ENCODE data around the gene MYCBP2.

MYCBP2 gene

DNA sequence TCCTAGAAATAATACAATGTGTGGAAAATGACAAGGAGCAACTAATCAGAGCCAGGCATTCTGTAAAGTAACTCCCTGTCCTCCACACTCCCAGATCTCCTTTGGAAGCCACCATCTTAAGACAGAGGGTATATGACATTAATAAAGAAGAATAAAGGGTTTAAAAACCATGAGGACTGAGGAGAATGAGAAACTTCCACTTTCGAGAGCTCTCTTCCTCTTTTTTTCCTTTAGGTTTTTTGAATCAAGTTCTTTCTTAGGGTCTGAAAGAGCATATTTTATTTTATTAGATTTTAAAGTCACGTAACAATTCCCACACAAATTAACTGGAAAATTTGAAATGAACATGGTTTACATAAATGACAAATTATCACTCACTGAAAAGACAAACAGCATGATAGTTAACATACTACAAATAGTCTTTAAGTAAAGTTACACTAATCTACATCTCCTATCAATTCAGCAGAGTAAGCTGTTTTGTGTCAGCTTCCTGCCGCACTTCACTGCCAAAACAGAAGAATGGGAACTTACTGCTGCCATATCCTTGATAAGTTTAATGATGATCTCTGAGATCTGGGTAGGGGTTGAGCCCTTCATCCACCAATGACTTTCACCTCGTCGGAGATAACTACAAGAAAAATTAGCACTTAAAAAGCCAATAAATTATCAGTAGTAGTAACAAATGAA is 261.3 kb downstream of the MYCBP2 start:
- DNase-seq, result no peak

DNA sequence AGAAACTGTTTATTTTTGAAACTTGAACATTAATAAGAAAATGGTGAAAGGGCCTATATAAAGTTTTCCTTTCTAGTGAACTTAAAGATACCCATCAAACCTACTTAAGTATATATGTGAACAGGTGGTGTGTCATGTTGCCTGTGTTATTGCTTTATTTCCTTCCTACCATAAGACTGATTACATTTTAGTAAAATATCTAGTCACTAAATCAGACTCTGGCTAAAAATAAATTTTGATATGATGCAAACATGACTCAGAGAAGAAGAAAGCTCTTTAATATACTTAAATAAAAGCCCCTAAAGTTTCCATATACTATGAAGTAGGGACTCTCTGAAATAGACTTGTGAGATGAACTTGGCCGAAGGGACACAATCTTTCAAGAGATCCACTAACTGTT is 264.8 kb downstream of the MYCBP2 start:
- DNase-seq, result no peak

DNA sequence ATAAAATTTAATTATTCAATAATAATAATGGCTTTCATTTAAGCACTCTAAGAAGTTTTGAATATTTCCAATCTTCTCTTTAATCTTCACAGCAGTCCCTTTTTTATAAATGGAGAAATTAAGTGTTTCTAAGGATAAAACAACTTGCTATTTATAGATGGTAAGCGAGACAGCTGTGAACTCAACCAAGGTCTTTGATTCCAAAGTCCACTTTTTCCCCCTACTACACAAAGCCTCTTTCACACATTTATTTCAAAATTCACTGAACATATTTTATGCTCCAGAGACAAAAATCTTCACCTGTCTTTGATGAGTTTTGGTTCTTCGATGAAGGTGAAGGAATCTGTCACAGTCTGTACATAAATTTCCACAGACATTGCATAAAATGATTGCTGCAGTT is 265.5 kb downstream of the MYCBP2 start:
- no peak for DNase-seq

DNA sequence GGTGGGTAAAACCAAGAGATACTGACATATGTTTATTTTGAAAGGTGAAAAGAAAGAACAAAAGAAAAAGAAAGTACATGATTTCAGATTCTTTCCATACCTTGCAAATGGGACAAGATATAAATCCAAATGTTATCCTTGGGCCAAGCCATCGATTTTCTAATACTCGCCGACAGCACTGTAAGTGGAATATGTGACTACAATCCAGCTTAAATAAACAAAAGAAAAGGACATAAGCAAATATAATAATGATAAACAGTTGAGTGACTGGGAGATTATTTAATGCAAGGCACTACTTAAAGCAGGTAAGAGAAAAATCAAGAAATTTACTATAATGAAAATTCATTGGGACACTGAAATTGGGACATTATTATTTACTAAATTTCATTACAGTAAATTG is 270.0 kb downstream of the MYCBP2 start:
- DNase-seq, result no peak

DNA sequence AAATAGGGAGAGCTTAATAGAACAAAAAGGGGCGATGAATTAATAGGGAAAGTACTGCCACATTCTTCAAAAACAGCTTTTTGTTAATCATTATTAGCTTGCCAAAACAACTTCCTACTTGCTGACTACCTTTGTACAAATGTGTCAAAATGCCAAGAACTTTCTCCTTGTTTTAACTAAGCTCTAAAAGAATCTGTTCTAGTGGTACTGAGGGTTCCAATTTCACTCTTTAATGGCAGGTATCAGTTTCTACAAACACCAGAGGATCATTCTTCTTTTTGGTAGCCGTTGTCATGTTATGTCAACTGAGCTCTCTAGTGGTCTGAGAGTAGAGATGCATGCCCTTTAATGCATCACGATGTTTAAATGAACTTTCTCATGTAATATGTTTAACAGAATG is 270.5 kb downstream of the MYCBP2 start:
- DNase-seq, result no peak

DNA sequence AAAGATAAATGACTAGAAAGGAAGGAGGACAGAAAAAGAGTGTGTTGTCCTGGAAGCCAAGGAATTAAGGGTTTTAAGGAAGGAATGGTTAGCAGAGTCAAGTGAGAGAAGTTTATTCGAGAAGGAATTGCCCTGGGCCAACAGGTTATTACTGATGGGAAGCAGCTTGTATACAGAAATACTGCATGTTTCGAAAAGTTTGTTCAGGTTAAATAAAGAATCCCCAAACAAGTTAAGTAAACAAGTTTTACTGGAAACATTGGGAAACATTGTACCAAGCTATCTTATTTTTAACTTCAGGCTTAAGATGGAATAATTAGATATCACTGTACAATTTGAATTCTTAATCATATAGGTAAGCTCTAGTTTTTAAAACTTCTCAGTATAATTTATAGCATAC is 271.7 kb downstream of the MYCBP2 start:
- DNase-seq, result no peak

DNA sequence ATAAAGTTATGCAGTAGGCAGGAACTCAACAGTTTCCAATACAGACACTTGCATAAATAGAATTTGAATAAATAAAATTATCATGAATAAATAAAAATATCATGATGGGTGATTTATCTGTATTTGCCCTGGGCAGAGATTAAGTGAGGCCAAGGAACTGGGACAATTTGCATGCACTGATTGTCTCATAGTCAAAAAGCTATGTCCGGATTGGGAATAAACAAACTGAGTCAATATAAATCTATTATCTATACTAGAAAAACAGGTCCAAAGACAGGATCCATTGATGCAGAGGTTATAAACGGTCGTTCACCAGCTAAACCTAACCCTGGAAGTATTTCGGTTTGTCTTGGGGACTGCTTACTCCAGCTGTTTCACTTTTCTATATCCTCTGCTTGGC is 273.7 kb downstream of the MYCBP2 start:
- DNase-seq, result no peak

DNA sequence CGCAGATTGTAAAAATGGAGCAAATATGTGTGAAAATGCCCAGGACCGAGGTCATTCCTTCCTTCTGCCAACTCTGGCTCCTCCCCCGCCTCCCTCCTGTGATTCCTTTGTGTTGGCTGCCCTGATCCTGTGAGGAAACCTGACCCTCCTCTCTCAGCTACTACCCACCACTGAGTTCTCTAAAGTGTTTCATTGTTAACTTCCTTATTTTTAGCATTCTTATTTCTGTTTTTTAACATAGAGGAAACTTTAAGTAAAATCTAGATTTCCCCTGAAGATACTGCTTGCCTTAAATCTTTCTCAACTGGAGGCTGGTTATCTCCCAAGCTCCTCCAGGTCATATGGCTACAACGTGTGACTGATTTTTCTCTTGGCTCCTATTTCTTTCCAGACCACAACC is 278.2 kb downstream of the MYCBP2 start:
- no peak for DNase-seq

DNA sequence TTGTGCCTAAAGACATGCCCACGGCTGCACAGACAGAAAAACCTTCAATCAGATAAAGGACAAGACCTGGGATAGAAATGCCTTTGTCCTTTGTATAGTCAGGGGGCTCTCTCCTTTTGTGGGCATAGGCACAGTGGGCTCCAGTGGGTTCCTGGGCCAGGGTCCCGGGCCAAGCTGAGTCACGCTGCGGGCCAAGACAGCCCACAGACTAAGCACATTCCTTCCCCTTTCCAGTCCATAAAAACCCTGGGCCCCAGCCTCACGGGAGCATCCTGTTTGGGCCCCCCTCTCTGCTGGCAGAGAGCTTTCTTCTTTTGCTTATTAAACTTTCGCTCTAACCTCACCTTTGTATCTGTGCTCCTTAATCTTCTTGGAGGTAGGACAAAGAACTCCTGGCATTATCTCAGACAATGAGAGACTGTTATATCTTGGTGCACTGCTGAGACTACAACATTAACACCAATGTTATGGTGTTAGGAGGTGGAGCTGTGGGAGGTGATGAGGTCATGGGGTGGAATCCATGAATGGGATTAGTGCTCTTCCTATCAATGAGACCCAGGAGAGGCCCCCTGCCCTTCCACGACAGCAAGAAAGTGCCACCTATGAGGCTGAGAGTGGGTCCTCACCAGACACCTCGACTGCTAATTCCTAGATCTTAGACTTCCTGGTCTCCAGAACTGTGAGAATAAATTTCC is 279.1 kb downstream of the MYCBP2 start:
- DNase-seq, result no peak

DNA sequence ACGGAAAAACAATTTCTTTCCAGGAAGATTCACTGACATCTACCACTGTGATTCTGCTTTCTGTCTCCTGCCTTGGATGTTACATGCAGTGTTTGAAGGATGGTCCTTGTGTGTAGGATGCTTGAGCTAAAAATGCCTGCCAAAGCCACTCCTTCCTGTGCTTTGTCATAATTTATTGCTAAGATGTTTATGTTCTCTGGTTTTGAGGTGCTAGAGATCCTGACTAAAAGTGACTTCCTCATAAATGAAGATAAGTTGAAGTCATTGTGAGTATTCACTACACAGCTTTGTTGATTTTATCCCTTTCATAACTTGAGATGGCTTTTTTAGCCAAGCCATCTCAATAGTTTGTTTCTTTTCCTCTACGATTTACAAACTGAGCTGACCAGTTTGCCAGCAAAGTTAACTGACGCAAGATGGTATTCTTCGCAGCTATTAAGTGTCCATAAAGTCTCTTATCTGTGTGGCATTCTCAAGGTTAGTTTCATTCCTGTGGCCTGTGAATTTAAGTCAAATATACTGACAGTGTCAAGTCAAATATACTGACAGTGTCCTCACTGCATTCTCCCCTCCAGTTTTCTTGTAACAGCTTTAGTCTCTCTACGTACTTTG is 284.2 kb downstream of the MYCBP2 start:
- no peak for DNase-seq

DNA sequence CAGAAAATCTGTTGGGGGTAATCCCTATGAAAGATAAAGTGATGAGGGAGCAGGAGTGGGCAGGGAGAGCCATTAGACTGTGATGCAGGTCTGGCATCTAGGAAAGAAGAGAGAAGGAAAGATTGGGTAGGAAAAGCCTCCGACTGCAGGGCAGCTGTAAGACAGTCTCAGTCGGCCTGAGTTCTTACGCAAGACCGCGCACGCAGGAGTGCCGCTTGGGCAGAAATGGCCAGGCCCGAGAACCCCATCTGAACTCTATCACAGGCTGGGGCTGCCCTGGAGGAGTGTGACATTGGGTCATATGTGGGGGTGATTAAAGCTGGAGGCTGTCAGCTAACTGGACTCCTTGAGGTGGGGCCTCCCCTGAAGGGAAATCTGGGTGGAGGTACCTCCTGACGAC is 286.1 kb downstream of the MYCBP2 start:
- no peak for DNase-seq

DNA sequence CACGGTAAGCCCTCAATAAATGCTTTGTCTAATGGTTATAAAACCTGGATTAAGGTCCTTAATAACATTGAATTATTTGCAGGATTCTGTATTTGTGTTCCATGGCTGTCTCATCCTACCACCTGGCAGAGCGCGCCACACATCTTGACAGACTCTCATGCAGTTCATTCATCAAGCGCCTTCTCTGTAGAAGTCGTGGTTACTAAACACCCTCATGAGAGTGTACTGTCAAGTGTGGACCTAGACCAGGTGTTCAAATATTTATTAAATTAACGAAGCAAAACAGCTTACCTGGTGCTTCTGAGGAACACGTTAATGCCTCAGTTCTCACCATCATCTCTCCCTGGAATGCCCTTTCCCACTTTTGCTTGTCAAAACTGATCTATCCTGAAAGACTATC is 286.8 kb downstream of the MYCBP2 start:
- DNase-seq, result no peak

DNA sequence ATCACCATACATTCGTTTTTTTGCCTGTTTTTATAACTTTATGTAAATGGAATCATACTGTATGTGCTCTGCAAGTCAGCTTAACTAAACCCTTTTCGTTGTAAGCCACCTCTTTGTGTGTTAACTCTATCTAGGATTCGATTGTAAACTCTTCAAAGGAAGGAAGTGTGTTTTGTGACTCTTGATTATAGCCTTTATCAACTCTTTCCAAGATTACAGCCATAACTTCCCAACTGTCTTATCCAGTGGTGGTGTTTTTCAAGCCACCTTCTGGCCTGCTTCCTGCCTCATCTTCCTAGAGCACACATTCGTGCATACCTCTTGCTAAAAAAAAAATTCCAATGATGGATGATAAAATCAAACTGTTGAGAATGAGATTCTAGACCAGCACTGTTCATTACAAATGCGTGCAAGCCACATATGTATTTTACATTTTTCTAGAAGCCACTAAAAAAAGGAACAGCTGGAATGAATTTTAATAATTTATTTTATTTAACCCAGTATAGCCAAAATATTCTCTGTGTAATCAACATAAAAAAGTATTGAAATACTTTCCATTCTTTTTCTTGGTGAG is 287.9 kb downstream of the MYCBP2 start:
- no peak for DNase-seq

DNA sequence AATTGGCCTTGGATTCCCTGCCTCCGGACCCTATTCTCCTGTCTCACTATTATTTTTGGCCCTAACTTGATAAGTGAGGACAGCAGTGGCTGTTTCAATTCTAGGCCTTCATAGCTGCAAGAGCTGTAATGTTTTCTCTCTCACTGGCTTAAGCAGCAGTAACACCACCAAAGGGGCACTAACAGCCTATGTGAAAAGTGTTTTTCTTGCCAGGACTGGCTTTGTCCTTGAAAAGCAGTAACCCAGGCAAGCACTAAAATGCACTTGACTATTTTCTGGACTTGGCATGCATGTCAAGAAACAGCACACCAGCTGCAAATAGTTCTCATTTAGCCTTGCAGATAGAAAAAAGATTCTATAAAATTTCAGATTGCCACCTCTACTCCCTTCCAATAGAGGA is 290.6 kb downstream of the MYCBP2 start:
- no peak for DNase-seq

DNA sequence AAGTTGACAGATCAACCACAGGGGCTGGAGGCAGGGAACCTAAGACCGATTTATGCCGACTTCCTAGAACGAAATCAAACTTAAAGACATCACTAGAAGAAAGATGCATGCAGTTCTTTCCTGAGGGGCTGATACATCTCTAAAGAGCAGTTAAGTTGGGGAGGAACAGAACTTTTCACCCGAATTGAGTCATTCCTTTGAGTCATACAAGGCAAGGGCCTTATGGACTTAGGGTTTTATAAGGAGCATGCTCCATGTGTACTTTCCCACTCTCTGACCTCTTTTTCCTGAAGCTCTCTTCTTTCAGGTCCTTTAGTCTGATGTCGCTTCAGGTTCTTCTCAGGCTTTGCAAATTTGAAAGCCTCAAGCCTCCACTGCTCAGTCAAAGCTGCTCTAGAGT is 292.0 kb downstream of the MYCBP2 start:
- DNase-seq, result no peak

DNA sequence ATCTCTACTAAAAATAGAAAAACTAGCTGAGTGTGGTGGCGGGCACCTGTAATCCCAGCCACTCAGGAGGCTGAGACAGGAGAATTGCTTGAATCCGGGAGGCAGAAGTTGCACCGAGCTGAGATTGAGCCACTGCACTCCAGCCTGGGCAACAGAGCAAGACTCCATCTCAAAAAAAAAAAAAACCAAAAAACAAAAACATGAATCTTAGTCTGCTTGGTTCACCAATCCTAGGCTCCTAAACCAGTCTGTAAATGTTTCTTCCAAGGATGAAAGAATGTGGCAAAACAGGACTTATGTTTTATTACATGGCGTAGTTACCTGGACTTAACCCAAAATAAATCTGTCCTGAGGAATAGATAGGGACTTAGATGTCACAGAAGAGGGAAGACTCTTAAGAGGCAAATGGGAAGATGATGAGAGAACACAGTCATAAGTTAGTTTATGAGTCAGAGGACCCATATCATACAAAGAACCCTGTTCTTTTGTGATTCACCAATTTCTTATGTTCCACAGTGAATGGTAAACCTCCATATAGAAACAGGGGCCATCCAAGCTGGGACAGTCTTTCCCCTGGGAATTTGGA is 293.1 kb downstream of the MYCBP2 start:
- no peak for DNase-seq

DNA sequence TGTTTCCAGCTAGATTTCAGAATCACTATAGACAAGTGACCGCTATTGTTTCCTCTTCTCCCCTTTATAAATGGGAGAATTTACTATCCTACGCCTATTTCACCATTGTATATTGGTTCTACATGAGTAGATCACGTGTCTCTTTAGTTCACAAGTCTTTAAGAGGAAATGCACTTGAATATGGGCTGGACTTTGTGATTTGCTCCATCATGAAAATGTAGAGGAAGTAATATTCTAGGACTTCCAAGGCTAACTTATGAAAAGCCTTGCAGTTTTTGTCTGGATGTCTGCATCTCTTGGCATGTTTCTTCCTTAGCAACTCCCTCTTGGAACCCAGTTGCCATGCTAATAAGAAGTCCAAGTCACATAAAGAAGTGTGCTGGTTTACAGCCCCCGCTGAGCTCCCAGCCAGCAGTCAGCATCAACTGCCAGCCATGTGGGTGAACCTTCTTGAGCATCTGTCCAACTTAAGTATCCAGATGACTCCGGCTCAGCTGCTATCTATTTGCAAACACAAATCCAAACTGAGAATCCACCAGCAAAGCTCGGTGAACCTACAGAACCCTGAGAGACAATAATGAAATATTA is 295.1 kb downstream of the MYCBP2 start:
- no peak for DNase-seq

DNA sequence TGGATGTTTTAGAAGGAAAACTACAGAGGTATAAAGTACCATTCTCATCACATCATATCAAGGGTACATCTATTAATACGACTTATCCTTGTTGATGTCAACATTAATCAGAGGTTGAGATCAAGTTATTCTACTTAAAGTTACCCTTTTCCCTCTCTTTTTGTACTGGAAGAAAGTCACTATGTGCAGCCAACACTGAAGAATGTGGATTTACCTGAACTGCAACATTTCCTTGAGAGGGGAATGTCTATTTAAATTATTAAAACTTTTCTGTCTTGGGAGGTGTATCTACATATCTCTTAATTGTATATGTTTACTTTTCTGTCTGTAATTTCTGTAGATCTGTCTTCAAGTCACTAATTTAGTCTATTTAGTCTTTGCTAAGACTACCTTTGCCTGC is 297.5 kb downstream of the MYCBP2 start:
- DNase-seq, result no peak

DNA sequence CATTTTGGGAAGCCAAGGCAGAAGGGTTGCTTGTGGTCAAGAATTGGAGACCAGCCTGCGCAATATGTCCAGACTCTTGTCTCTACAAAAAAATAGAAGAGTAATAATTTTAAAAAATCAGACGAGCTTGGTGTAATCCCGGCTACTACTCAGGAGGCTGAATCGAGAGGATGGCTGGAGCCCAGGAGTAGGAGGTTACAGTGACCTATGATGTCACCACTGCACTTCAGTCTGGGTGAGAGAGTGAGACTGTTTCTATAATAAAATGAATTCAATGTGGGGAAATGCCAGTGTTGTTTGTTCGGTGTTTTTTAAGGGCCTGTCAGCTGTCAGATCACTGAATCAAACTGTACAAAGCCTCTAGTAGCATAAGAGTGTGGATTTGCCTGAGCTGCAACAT is 298.7 kb downstream of the MYCBP2 start:
- no peak for DNase-seq

DNA sequence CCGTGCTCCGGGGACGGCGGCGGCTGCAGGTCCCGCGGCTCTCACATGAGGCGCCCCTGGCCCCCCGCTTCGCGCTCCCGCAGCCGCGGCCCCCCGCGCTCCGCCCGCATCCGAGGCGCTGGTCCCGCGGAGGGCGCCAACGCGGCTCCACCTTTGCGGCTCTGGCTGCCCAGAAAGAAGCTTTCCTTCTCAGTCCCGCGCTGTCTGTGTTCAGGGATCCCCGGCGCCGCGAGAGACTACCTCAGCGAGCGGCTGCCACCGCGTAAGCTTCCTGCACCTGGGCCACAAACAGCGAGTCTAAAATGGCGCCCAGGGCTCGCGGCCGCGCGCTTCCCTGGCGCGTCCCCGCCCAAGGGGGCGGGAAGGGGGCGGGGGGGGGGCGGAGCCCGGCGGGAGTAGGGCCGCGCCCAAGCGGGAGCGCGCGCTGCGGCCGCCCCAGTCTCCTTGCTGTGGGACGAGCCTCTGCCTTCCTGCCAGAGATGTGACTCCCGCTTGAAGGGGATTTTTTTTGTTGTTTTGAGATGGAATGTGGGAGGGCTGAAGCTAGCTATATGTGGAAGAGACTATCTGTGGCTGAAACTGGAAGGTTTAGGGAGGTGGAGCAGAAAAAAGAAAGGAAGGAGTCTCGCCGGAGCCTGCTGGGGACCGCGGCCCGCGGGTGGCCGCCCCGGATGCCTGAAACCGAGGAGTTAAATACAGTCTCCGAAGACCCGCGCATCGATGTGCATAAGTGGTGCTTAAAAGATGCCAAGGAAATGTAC is 299.9 kb downstream of the MYCBP2 start, which contains the start of gene FBXL3:
Gene FBXL3 (minus strand): TSS at position 299 of the 761 bp plus-strand sequence. CDS start 5,299 bp downstream, outside the sequence.
- peak; percentile 50 for DNase-seq

DNA sequence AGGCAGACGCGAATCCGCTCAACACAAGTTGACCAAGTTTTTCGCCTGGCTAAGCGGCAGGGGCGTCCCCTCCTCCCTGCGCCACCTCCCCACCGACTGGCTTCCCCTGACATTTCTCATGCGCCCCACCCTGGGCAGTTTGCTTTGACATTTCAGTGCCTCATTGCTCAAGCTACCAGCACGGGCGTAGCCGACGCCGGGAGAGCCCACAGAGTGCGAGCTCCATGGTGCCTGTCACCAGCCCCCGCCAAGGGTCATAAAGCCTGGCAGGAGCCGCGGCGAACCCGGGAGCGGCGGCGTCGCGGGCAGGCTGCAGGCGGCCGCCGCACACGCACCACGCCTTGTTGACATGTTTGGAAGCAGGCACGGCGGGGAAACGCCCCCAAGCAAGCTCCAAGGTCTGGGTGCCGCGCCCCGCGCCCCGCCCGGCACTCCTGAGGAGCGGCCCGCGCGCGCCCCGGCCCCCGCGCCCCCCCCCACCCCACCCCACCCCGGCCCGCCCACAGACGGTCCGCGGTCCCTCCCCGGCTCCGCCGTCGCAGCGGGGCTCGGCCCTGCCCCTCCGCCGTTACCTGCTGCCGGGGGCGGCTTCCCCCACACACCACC is 300.5 kb downstream of the MYCBP2 start:
- DNase-seq, result peak; percentile 46

DNA sequence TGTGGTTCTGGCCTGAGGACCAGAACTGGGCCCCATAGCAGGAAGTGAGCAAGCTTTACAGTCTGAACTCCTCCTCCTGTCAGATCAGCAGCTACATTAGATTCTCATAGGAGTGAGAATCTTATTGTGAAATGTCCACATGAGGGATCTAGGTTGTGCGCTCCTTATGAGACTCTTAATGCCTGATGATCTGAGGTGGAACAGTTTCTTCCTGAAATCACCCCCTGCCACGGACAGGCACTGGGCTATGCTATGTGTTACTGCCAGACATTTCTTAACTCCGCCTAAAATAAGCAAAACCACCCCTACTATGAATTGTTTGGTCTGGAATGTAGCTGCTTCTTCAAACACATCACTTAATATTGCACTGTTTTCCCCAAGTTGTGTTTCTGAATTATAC is 304.6 kb downstream of the MYCBP2 start:
- DNase-seq, result no peak
